SK-N-SH (cell line): ENCODE data around the gene CACNA2D3. TPM values are rescaled to one million over a fixed set of nuclear protein-coding genes. Genes with fewer than 3 reads are reported as not detected.

Source experiments
- CTCF ChIA-PET: fragments of 300-600, 350-600 bp; formaldehyde crosslinking; extraction: SDS; loops from one replicate; lab custom pipeline; 2021; lab: Yijun Ruan, JAX
- POLR2A ChIA-PET: fragments of 350-600 bp; sonication (Branson Sonifier 250); formaldehyde crosslinking; extraction: SDS; loops from one replicate; lab custom pipeline; 2020; ENCODE audit warnings: antibody characterized with exemption, inconsistent platforms; lab: Yijun Ruan, JAX
- DNase-seq: peaks from one replicate; pipeline ENCODE4 v3.0.0; 2012
- H2AFZ ChIP-seq: fragments of 200-600 bp; sonication (generic); 2 replicates; pipeline ENCODE4 v1.8.1; 2016; ENCODE audit warnings: antibody characterized with exemption, mild to moderate bottlenecking, low read depth
- H3F3A ChIP-seq: fragments of 200-600 bp; sonication (generic); replicated peaks from 2 replicates; pipeline ENCODE3; 2016; ENCODE audit warnings: antibody characterized with exemption, mild to moderate bottlenecking; ENCODE audit not compliant: insufficient read depth
- H3K27ac ChIP-seq, 2 experiments: fragments of 200-500 bp in 1 of 2; fragments of 200-600 bp in 1 of 2; sonication (Bioruptor generic) in 1 of 2; sonication (generic), shearing (Covaris generic) in 1 of 2; 2 replicates each; pipeline versions ENCODE4 v1.5.1 to v1.6.1; 2014 to 2016; ENCODE audit warnings: low read depth in 2 of 2, inconsistent platforms in 1 of 2, low read length in 1 of 2, mild to moderate bottlenecking in 1 of 2, mixed read lengths in 1 of 2
- H3K27me3 ChIP-seq: fragments of 200-600 bp; sonication (generic), shearing (Covaris generic); 2 replicates; pipeline ENCODE4 v1.6.1; 2016; ENCODE audit warnings: mixed run types; ENCODE audit not compliant: insufficient read depth
- H3K36me3 ChIP-seq, 2 experiments: fragments of 200-500 bp in 1 of 2; fragments of 200-600 bp in 1 of 2; sonication (Bioruptor generic) in 1 of 2; sonication (generic) in 1 of 2; replicated peaks in 1 of 2; 2 replicates each; pipeline versions ENCODE3 to v1.5.1; 2014 to 2016; ENCODE audit warnings: low read length in 1 of 2, mild to moderate bottlenecking in 1 of 2; ENCODE audit not compliant: insufficient read depth in 2 of 2, control insufficient read depth in 1 of 2
- H3K4me1 ChIP-seq, 2 experiments: fragments of 200-500 bp in 1 of 2; fragments of 200-600 bp in 1 of 2; sonication (Bioruptor generic) in 1 of 2; sonication (generic), shearing (Covaris generic) in 1 of 2; 2 replicates each; pipeline versions ENCODE4 v1.5.1 to v1.6.1; 2014 to 2016; ENCODE audit warnings: low read depth in 1 of 2, low read length in 1 of 2, mixed run types in 1 of 2; ENCODE audit not compliant: insufficient read depth in 2 of 2, control insufficient read depth in 1 of 2
- H3K4me2 ChIP-seq: fragments of 200-600 bp; sonication (generic), shearing (Covaris generic); 2 replicates; pipeline ENCODE4 v1.6.1; 2017; ENCODE audit warnings: mixed run types
- H3K4me3 ChIP-seq, 2 experiments: fragments of 200-500 bp in 1 of 2; fragments of 200-600 bp in 1 of 2; sonication (Bioruptor generic) in 1 of 2; sonication (generic), shearing (Covaris generic) in 1 of 2; 2 replicates each; pipeline versions ENCODE4 v1.5.1 to v1.8.1; 2014 to 2016; ENCODE audit warnings: low read depth in 2 of 2, inconsistent platforms in 1 of 2, low read length in 1 of 2, mild to moderate bottlenecking in 1 of 2, mixed read lengths in 1 of 2, moderate library complexity in 1 of 2
- H3K79me2 ChIP-seq: fragments of 200-600 bp; sonication (generic); 2 replicates; pipeline ENCODE4 v1.8.1; 2017; ENCODE audit warnings: mild to moderate bottlenecking; ENCODE audit not compliant: insufficient read depth
- H3K9ac ChIP-seq: fragments of 200-600 bp; sonication (generic); 2 replicates; pipeline ENCODE4 v1.6.1; 2017; ENCODE audit warnings: mixed run types
- H3K9me2 ChIP-seq: fragments of 200-600 bp; sonication (generic); 2 replicates; pipeline ENCODE4 v1.6.1; 2017; ENCODE audit warnings: mixed run types
- H3K9me3 ChIP-seq: fragments of 200-600 bp; sonication (generic); 2 replicates; pipeline ENCODE4 v1.6.1; 2017; ENCODE audit warnings: mixed run types, mild to moderate bottlenecking, moderate library complexity
- H4K20me1 ChIP-seq: fragments of 200-600 bp; sonication (generic); 2 replicates; pipeline ENCODE4 v1.6.1; 2017; ENCODE audit warnings: mild to moderate bottlenecking, mixed run types; ENCODE audit not compliant: insufficient read depth
- CTCF ChIP-seq: fragments of 200-600 bp; sonication (generic); IDR thresholded peaks from 2 replicates; pipeline ENCODE4 v1.6.1; 2017; ENCODE audit warnings: antibody characterized with exemption, mild to moderate bottlenecking, moderate library complexity
- EP300 ChIP-seq, 2 experiments: IDR thresholded peaks; 2 replicates each; pipeline versions ENCODE4 v1.4.0 to v1.6.1; 2012; ENCODE audit warnings: borderline replicate concordance in 1 of 2, low read depth in 1 of 2, low read length in 1 of 2
- EZH2phosphoT487 ChIP-seq: fragments of 200-600 bp; sonication (generic); IDR thresholded peaks from 2 replicates; pipeline ENCODE4 v1.6.1; 2017; ENCODE audit warnings: low read depth, mixed run types, mild to moderate bottlenecking, antibody characterized with exemption, moderate library complexity, borderline replicate concordance
- FOSL2 ChIP-seq: IDR thresholded peaks from 2 replicates; pipeline ENCODE4 v1.4.0; 2012; ENCODE audit warnings: low read depth, mild to moderate bottlenecking, moderate library complexity, borderline replicate concordance
- JUND ChIP-seq: IDR thresholded peaks from 2 replicates; pipeline ENCODE4 v1.4.0; 2012
- MEF2A ChIP-seq: IDR thresholded peaks from 2 replicates; pipeline ENCODE4 v1.4.0; 2012; ENCODE audit warnings: low read depth, borderline replicate concordance
- MXI1 ChIP-seq: IDR thresholded peaks from 2 replicates; pipeline ENCODE4 v1.6.1; 2012; ENCODE audit warnings: mild to moderate bottlenecking, low read depth, low read length, improper control_type of control experiment
- NRF1 ChIP-seq: IDR thresholded peaks from 2 replicates; pipeline ENCODE4 v1.6.1; 2012; ENCODE audit warnings: low read depth, mild to moderate bottlenecking, low read length
- RAD21 ChIP-seq: IDR thresholded peaks from 2 replicates; pipeline ENCODE4 v1.6.1; 2012; ENCODE audit warnings: mild to moderate bottlenecking, low read length
- SMC3 ChIP-seq: IDR thresholded peaks from 2 replicates; pipeline ENCODE4 v1.6.1; 2012; ENCODE audit warnings: low read depth, low read length, improper control_type of control experiment
- USF1 ChIP-seq: IDR thresholded peaks from 2 replicates; pipeline ENCODE4 v1.4.0; 2012; ENCODE audit warnings: low read depth, borderline replicate concordance
- YY1 ChIP-seq: IDR thresholded peaks from 2 replicates; pipeline ENCODE4 v1.4.0; 2012; ENCODE audit warnings: low read depth, mild to moderate bottlenecking
- WGBS: methylation state at CpG from one replicate; pipeline ENCODE4 v1.1.6; 2017; ENCODE audit warnings: low lambda C conversion rate; 5-methylcytosine and 5-hydroxymethylcytosine counted together
- polyA plus RNA-seq, 3 experiments: library from polyadenylated mRNA; depleted of rRNA; stranded (reverse); fragments of >200 nt; gene quantifications; 2 replicates each; pipeline ENCODE4 v1.2.3, GENCODE V29; 2012
- TF ChIP-seq, protein P1 (sequence below): IDR thresholded peaks from 2 replicates; pipeline ENCODE4; 2012

Gene CACNA2D3
- polyA plus RNA-seq, 1 of the 3 experiments (the other 2 are of a cell fraction): 0.15 TPM

GRCh38 chr3:54994111-54994513 lies 871.8 kb downstream of the CACNA2D3 start:
- H3K9me2 ChIP-seq: no peaks in the 10 kb centered on the region
- no peak overlapping the region for H2AFZ ChIP-seq
- TF ChIP-seq EZH2phosphoT487 (no peak), JUND (no peak), SMC3 (no peak), EP300 (IDR thresholded peaks at IDR 0.05; ENCODE audit: borderline replicate concordance in 1 of 2, low read depth in 1 of 2, low read length in 1 of 2) (no peak), USF1 (no peak)
- TF ChIP-seq, all 33 proteins: peak for 0
- Histone ChIP-seq H3K27me3 (no peaks in the 10 kb centered on the region), H3K4me1 (peaks cover 0 to 3% of the 10 kb centered on the region in 2 experiments; a peak in 3 of 4 replicates), H3K9ac (no peak overlapping the region), H3F3A (no peaks in the 10 kb centered on the region), H3K4me2 (no peak overlapping the region), H3K9me3 (no peaks in the 10 kb centered on the region), H3K36me3 (no peaks in the 10 kb centered on the region), H3K4me3 (no peak overlapping the region), H3K79me2 (no peaks in the 10 kb centered on the region), H3K27ac (no peak overlapping the region), H4K20me1 (no peaks in the 10 kb centered on the region)
- POLR2A ChIA-PET: no interaction called here
- no peak for DNase-seq
- 41% methylated on average over 4 of the region's 5 CpGs for WGBS
- CTCF ChIA-PET: no interaction called here

- Histone ChIP-seq H3K9me3 (no peaks in the 10 kb centered on the region), H3F3A (peaks cover 5% of the 10 kb centered on the region), H3K4me2 (peak overlapping the region; percentile 20; the same call in 1 of the 2 replicates), H3K4me3 (no peak overlapping the region), H2AFZ (no peak overlapping the region), H3K4me1 (peaks cover 4% of the 10 kb centered on the region in 2 experiments; a peak in 2 of 4 replicates), H3K9ac (no peak overlapping the region), H3K79me2 (no peaks in the 10 kb centered on the region), H4K20me1 (no peaks in the 10 kb centered on the region), H3K36me3 (no peaks in the 10 kb centered on the region), H3K27me3 (no peaks in the 10 kb centered on the region), H3K27ac (peak overlapping the region; percentile 18 to 71; a peak in 3 of 4 replicates), H3K9me2 (no peaks in the 10 kb centered on the region)
- peak; percentile 71 for TF ChIP-seq CTCF
- TF ChIP-seq RAD21: peak; percentile 43
- no peak for TF ChIP-seq NRF1
- TF ChIP-seq MEF2A: no peak
- TF ChIP-seq, protein P1, sequence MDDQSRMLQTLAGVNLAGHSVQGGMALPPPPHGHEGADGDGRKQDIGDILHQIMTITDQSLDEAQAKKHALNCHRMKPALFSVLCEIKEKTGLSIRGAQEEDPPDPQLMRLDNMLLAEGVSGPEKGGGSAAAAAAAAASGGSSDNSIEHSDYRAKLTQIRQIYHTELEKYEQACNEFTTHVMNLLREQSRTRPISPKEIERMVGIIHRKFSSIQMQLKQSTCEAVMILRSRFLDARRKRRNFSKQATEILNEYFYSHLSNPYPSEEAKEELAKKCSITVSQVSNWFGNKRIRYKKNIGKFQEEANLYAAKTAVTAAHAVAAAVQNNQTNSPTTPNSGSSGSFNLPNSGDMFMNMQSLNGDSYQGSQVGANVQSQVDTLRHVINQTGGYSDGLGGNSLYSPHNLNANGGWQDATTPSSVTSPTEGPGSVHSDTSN: no peak
- 0 out of 2 replicates have a peak, but pooled peaks have one; percentile 26 for TF ChIP-seq SMC3
- TF ChIP-seq YY1: peak; percentile 56; the same call in 1 of the 2 replicates
- peak; percentile 27; the same call in 1 of the 2 replicates for TF ChIP-seq JUND
- peak; percentile 57; the same call in 1 of the 2 replicates for TF ChIP-seq FOSL2
- no peak for TF ChIP-seq MXI1
- POLR2A ChIA-PET: no interaction called here
- DNase-seq: no peak
- CTCF ChIA-PET: interaction anchor here (1.0 to 1.4 kb wide), 2 partner anchors 14 to 50 kb away, joined by 3 to 6 read pairs; no protein-coding TSS in a partner anchor
- WGBS: 38% methylated on average over 5 of the region's 5 CpGs
These were observed 876.8 kb downstream of the CACNA2D3 start for GRCh38 chr3:54999159-54999558.
